Transverse colon (tissue), 4 donors: Measurements from ENCODE around the gene IL18RAP.

Experiments
- POLR2AphosphoS5 ChIP-seq, 3 donors: sonication (generic); formaldehyde crosslinking; IDR thresholded peaks; one replicate each; pipeline ENCODE4 v1.6.1; 2016; ENCODE audit warnings: antibody characterized with exemption in 3 of 3
- TF ChIP-seq, protein P1 (sequence below), 5 experiments: fragments of 200-600 bp in 3 of 5; fragments of 450-650 bp in 2 of 5; sonication (generic) in 3 of 5; IDR thresholded peaks; 1 replicate in 2 of 5; 2 replicates in 3 of 5; pipeline ENCODE4 v1.5.1; 2016 to 2017; ENCODE audit warnings: antibody characterized with exemption in 5 of 5, inconsistent platforms in 3 of 5, mild to moderate bottlenecking in 2 of 5, moderate library complexity in 1 of 5

GRCh38 chr2:102420290-102420689 is 2.7 kb upstream of the IL18RAP start:
- TF ChIP-seq, protein P1, sequence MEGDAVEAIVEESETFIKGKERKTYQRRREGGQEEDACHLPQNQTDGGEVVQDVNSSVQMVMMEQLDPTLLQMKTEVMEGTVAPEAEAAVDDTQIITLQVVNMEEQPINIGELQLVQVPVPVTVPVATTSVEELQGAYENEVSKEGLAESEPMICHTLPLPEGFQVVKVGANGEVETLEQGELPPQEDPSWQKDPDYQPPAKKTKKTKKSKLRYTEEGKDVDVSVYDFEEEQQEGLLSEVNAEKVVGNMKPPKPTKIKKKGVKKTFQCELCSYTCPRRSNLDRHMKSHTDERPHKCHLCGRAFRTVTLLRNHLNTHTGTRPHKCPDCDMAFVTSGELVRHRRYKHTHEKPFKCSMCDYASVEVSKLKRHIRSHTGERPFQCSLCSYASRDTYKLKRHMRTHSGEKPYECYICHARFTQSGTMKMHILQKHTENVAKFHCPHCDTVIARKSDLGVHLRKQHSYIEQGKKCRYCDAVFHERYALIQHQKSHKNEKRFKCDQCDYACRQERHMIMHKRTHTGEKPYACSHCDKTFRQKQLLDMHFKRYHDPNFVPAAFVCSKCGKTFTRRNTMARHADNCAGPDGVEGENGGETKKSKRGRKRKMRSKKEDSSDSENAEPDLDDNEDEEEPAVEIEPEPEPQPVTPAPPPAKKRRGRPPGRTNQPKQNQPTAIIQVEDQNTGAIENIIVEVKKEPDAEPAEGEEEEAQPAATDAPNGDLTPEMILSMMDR (IDR thresholded peaks at IDR 0.05) = no peak
- no peak for TF ChIP-seq POLR2AphosphoS5 (IDR thresholded peaks at IDR 0.05)
